GM23338 (cell line): ENCODE data around the gene RXFP2. TPM values are rescaled to one million over a fixed set of nuclear protein-coding genes. Genes with fewer than 3 reads are reported as not detected.

ENCODE experiments used
- ATAC-seq: fragments of 200-7000 bp; cut with Tn5 transposase; 3 replicates; pipeline ENCODE4 v1.9.1; 2020
- DNase-seq: peaks from one replicate; pipeline ENCODE4 v3.0.0-alpha.2; 2015; ENCODE audit warnings: low spot score
- H2AFZ ChIP-seq: fragments of 200-600 bp; sonication (generic); 2 replicates; pipeline ENCODE4 v1.8.0; 2016; ENCODE audit warnings: antibody characterized with exemption, mild to moderate bottlenecking, moderate library complexity
- H3F3A ChIP-seq: fragments of 200-600 bp; sonication (generic); replicated peaks from 2 replicates; pipeline ENCODE4 v1.8.0; 2017; ENCODE audit warnings: antibody characterized with exemption, mixed run types, low read depth
- H3K27ac ChIP-seq: fragments of 200-600 bp; sonication (generic); 2 replicates; pipeline ENCODE4 v1.6.1; 2016; ENCODE audit warnings: low read depth
- H3K27me3 ChIP-seq: fragments of 200-600 bp; sonication (generic); 2 replicates; pipeline ENCODE4 v1.8.0; 2016; ENCODE audit warnings: mild to moderate bottlenecking, mixed run types, moderate library complexity; ENCODE audit not compliant: insufficient read depth
- H3K36me3 ChIP-seq: fragments of 200-600 bp; sonication (generic); 2 replicates; pipeline ENCODE4 v1.8.0; 2016; ENCODE audit warnings: mild to moderate bottlenecking; ENCODE audit not compliant: insufficient read depth
- H3K4me1 ChIP-seq: fragments of 200-600 bp; sonication (generic); 2 replicates; pipeline ENCODE4 v1.8.0; 2016; ENCODE audit warnings: mild to moderate bottlenecking, moderate library complexity; ENCODE audit not compliant: insufficient read depth
- H3K4me2 ChIP-seq: fragments of 200-600 bp; sonication (generic); 2 replicates; pipeline ENCODE4 v1.7.1; 2017; ENCODE audit warnings: mixed run types
- H3K4me3 ChIP-seq: fragments of 200-600 bp; sonication (generic); 2 replicates; pipeline ENCODE4 v1.6.1; 2016; ENCODE audit warnings: mixed run types
- H3K79me2 ChIP-seq: fragments of 200-600 bp; sonication (generic); replicated peaks from 2 replicates; pipeline ENCODE4 v1.8.0; 2017; ENCODE audit warnings: mild to moderate bottlenecking; ENCODE audit not compliant: insufficient read depth
- H3K9me2 ChIP-seq: fragments of 200-600 bp; sonication (generic); 2 replicates; pipeline ENCODE4 v1.8.0; 2017; ENCODE audit not compliant: insufficient read depth
- H4K20me1 ChIP-seq: fragments of 200-600 bp; sonication (generic); replicated peaks from 2 replicates; pipeline ENCODE4 v1.8.0; 2017; ENCODE audit warnings: mild to moderate bottlenecking; ENCODE audit not compliant: insufficient read depth
- H3K27ac Mint-ChIP-seq: 2 replicates; pipeline ENCODE4 v1.8.0; 2020; ENCODE audit warnings: inconsistent platforms, mild to moderate bottlenecking, moderate library complexity, mixed read lengths
- H3K27me3 Mint-ChIP-seq: 3 replicates; pipeline ENCODE4 v1.8.0; 2022; ENCODE audit warnings: low read depth, mild to moderate bottlenecking, moderate library complexity, mixed read lengths, inconsistent platforms; ENCODE audit not compliant: insufficient read depth, poor library complexity
- H3K36me3 Mint-ChIP-seq: 3 replicates; pipeline ENCODE4 v1.8.0; 2021; ENCODE audit warnings: low read depth, mild to moderate bottlenecking, inconsistent platforms, moderate library complexity, mixed read lengths
- H3K4me1 Mint-ChIP-seq: 3 replicates; pipeline ENCODE4 v1.8.0; 2020; ENCODE audit warnings: mild to moderate bottlenecking, inconsistent platforms, mixed read lengths
- H3K4me3 Mint-ChIP-seq: 3 replicates; pipeline ENCODE4 v1.8.0; 2021; ENCODE audit warnings: moderate library complexity, mild to moderate bottlenecking, inconsistent platforms, mixed read lengths
- H3K9me3 Mint-ChIP-seq: 3 replicates; pipeline ENCODE4 v1.8.0; 2020; ENCODE audit warnings: moderate library complexity, mild to moderate bottlenecking, inconsistent platforms, mixed read lengths
- EZH2 ChIP-seq: fragments of 200-600 bp; sonication (generic); IDR thresholded peaks from one replicate; pipeline ENCODE4 v1.8.0; 2017; ENCODE audit warnings: antibody characterized with exemption, mild to moderate bottlenecking, low read depth; ENCODE audit not compliant: unreplicated experiment
- EZH2phosphoT487 ChIP-seq: fragments of 200-600 bp; sonication (generic); IDR thresholded peaks from one replicate; pipeline ENCODE4 v1.8.1; 2018; ENCODE audit warnings: antibody characterized with exemption; ENCODE audit not compliant: unreplicated experiment
- JUNB ChIP-seq: IDR thresholded peaks from one replicate; pipeline ENCODE4 v1.6.1; 2016; ENCODE audit warnings: antibody characterized with exemption; ENCODE audit not compliant: unreplicated experiment
- NANOG ChIP-seq: IDR thresholded peaks from 2 replicates; pipeline ENCODE4 v1.6.1; 2016; ENCODE audit warnings: antibody characterized with exemption, borderline replicate concordance
- ZNF331 ChIP-seq: fragments of 250-450 bp; sonication (Bioruptor Pico); IDR thresholded peaks from 2 replicates; pipeline ENCODE4 v1.5.0; 2020; ENCODE audit warnings: low read depth, mild to moderate bottlenecking, moderate library complexity
- polyA plus RNA-seq: library from polyadenylated mRNA; unstranded; fragments of >200 nt; fragmentation: Nextera tagmentation; extraction: Ambion mirVana; gene quantifications from 2 replicates; pipeline ENCODE4 v1.2.1, GENCODE V29; 2016
- total RNA-seq: library from RNA; depleted of rRNA; stranded (reverse); fragments of >200 nt; shearing (Covaris generic); gene quantifications from 2 replicates; pipeline ENCODE4 v1.2.3, GENCODE V29; 2014
- TF ChIP-seq, protein P1 (sequence below): IDR thresholded peaks from 2 replicates; pipeline ENCODE4 v1.6.1; 2016; ENCODE audit warnings: antibody characterized with exemption
- TF ChIP-seq, protein P2 (sequence below): fragments of 250-450 bp; sonication (Bioruptor Pico); IDR thresholded peaks from 2 replicates; pipeline ENCODE4 v1.5.0; 2020; ENCODE audit warnings: mild to moderate bottlenecking, moderate library complexity
- TF ChIP-seq, protein P3 (sequence below), 2 experiments: fragments of 200-600 bp in 1 of 2; sonication (generic) in 1 of 2; conservative IDR thresholded peaks; 2 replicates each; pipeline versions ENCODE4 v1.5.1 to v1.6.1; 2016 to 2017; ENCODE audit warnings: antibody characterized with exemption in 2 of 2, low read depth in 2 of 2, mild to moderate bottlenecking in 2 of 2, moderate library complexity in 1 of 2

RXFP2 gene
- total and polyA plus RNA-seq, 2 experiments from 2014 or later: not detected

DNA sequence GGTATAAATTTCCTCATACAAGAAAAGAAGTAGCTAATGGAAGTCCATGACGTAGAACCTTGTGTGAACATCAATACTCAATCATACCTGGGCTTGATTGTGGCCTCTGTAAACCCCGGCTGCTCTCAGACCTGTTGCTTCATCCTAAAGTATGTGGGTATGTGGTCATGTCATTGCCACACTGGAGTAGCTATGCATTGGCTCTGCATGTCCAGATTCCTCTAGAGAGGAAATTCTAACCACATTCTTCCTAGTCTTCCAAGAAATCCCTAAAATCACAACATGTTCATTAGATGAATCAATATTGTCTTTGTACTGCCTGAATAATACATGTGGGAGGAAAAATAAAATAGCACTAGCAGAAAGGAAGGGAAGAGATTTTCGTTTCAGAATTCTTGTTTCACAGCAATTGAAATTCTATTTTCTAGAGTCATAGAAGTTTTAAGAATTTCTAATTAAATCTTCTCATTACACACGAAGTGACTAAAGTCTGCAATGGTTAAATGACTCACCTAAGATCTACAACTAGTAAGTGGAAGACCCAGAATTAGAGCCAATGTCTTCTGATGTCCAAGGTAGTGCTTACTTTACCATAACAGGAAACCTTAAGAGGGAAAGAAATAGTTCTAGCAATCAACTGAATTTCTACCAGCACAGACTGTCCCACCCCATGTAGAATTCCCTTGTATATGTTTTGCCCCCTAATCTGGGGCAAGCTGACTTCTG is 28.0 kb downstream of the RXFP2 start (continued):
- TF ChIP-seq, protein P1, sequence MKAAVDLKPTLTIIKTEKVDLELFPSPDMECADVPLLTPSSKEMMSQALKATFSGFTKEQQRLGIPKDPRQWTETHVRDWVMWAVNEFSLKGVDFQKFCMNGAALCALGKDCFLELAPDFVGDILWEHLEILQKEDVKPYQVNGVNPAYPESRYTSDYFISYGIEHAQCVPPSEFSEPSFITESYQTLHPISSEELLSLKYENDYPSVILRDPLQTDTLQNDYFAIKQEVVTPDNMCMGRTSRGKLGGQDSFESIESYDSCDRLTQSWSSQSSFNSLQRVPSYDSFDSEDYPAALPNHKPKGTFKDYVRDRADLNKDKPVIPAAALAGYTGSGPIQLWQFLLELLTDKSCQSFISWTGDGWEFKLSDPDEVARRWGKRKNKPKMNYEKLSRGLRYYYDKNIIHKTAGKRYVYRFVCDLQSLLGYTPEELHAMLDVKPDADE: no peak
- no peak for TF ChIP-seq ZNF331 (CRISPR knock-in tag)
- no peak for TF ChIP-seq EZH2
- no peak for TF ChIP-seq NANOG
- no peak for TF ChIP-seq EZH2phosphoT487
- TF ChIP-seq, protein P2, sequence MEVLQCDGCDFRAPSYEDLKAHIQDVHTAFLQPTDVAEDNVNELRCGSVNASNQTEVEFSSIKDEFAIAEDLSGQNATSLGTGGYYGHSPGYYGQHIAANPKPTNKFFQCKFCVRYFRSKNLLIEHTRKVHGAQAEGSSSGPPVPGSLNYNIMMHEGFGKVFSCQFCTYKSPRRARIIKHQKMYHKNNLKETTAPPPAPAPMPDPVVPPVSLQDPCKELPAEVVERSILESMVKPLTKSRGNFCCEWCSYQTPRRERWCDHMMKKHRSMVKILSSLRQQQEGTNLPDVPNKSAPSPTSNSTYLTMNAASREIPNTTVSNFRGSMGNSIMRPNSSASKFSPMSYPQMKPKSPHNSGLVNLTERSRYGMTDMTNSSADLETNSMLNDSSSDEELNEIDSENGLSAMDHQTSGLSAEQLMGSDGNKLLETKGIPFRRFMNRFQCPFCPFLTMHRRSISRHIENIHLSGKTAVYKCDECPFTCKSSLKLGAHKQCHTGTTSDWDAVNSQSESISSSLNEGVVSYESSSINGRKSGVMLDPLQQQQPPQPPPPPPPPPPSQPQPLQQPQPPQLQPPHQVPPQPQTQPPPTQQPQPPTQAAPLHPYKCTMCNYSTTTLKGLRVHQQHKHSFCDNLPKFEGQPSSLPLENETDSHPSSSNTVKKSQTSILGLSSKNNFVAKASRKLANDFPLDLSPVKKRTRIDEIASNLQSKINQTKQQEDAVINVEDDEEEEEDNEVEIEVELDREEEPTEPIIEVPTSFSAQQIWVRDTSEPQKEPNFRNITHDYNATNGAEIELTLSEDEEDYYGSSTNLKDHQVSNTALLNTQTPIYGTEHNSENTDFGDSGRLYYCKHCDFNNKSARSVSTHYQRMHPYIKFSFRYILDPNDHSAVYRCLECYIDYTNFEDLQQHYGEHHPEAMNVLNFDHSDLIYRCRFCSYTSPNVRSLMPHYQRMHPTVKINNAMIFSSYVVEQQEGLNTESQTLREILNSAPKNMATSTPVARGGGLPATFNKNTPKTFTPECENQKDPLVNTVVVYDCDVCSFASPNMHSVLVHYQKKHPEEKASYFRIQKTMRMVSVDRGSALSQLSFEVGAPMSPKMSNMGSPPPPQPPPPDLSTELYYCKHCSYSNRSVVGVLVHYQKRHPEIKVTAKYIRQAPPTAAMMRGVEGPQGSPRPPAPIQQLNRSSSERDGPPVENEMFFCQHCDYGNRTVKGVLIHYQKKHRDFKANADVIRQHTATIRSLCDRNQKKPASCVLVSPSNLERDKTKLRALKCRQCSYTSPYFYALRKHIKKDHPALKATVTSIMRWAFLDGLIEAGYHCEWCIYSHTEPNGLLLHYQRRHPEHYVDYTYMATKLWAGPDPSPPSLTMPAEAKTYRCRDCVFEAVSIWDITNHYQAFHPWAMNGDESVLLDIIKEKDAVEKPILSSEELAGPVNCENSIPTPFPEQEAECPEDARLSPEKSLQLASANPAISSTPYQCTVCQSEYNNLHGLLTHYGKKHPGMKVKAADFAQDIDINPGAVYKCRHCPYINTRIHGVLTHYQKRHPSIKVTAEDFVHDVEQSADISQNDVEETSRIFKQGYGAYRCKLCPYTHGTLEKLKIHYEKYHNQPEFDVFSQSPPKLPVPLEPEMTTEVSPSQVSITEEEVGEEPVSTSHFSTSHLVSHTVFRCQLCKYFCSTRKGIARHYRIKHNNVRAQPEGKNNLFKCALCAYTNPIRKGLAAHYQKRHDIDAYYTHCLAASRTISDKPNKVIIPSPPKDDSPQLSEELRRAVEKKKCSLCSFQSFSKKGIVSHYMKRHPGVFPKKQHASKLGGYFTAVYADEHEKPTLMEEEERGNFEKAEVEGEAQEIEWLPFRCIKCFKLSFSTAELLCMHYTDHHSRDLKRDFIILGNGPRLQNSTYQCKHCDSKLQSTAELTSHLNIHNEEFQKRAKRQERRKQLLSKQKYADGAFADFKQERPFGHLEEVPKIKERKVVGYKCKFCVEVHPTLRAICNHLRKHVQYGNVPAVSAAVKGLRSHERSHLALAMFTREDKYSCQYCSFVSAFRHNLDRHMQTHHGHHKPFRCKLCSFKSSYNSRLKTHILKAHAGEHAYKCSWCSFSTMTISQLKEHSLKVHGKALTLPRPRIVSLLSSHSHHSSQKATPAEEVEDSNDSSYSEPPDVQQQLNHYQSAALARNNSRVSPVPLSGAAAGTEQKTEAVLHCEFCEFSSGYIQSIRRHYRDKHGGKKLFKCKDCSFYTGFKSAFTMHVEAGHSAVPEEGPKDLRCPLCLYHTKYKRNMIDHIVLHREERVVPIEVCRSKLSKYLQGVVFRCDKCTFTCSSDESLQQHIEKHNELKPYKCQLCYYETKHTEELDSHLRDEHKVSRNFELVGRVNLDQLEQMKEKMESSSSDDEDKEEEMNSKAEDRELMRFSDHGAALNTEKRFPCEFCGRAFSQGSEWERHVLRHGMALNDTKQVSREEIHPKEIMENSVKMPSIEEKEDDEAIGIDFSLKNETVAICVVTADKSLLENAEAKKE (CRISPR knock-in tag): no peak

DNA sequence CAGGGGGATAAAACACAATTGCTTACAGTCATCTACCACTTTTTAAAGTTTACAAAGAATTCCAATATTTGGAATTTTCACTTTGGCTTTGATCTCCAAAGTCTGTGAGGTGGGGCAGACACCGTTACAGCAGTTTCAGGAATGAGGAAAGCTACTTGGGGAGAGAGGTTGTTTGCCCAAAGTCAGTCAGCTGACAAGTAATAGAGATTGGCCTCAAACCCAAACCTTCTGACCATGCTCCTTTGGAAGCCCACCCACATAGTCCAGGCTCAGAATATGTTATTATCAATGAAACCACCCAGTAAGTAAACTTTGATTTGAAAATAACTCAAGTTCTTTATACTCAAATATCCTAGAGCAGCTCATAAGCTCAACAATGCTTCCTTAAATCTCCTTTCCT is 29.0 kb downstream of the RXFP2 start:
- no peaks in the 10 kb centered on the region for H3K79me2 ChIP-seq
- no peaks in the 10 kb centered on the region for H3K36me3 ChIP-seq
- Mint-ChIP-seq H3K27me3 (peaks cover under 1% of the 10 kb centered on the region), H3K4me3 (no peak overlapping the region), H3K9me3 (no peaks in the 10 kb centered on the region), H3K36me3 (no peaks in the 10 kb centered on the region), H3K27ac (no peak overlapping the region), H3K4me1 (peaks cover 10% of the 10 kb centered on the region; the same call in 2 of the 3 replicates)
- no peaks in the 10 kb centered on the region for H3F3A ChIP-seq
- H3K4me3 ChIP-seq: no peak overlapping the region
- DNase-seq (no peak), ATAC-seq (no peak)
- H3K9me2 ChIP-seq: no peaks in the 10 kb centered on the region
- H3K27ac ChIP-seq: no peak overlapping the region
- H4K20me1 ChIP-seq: no peaks in the 10 kb centered on the region
- no peak overlapping the region for H2AFZ ChIP-seq
- H3K4me1 ChIP-seq: peaks cover 11% of the 10 kb centered on the region; the same call in 1 of the 2 replicates
- no peaks in the 10 kb centered on the region for H3K27me3 ChIP-seq
- no peak overlapping the region for H3K4me2 ChIP-seq
- TF ChIP-seq ZNF331 (CRISPR knock-in tag) (no peak), JUNB (no peak), NANOG (no peak)
- TF ChIP-seq, protein P3, sequence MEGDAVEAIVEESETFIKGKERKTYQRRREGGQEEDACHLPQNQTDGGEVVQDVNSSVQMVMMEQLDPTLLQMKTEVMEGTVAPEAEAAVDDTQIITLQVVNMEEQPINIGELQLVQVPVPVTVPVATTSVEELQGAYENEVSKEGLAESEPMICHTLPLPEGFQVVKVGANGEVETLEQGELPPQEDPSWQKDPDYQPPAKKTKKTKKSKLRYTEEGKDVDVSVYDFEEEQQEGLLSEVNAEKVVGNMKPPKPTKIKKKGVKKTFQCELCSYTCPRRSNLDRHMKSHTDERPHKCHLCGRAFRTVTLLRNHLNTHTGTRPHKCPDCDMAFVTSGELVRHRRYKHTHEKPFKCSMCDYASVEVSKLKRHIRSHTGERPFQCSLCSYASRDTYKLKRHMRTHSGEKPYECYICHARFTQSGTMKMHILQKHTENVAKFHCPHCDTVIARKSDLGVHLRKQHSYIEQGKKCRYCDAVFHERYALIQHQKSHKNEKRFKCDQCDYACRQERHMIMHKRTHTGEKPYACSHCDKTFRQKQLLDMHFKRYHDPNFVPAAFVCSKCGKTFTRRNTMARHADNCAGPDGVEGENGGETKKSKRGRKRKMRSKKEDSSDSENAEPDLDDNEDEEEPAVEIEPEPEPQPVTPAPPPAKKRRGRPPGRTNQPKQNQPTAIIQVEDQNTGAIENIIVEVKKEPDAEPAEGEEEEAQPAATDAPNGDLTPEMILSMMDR (conservative IDR thresholded peaks at IDR 0.05; ENCODE audit: low read depth in 2 of 2): no peak
